Neural progenitor cell (in vitro differentiated cells): ENCODE results near the gene C12orf76.
"Not testable (repeated sequence)": the region's sequence is repeated elsewhere in the genome, so short reads cannot be mapped to it uniquely, and the experiment has no call there.

Source experiments
- EZH2 ChIP-seq: fragments of 200-600 bp; sonication (generic); IDR thresholded peaks from 2 replicates; pipeline ENCODE4 v1.6.1; 2017; ENCODE audit warnings: antibody characterized with exemption, mild to moderate bottlenecking, moderate library complexity
- EZH2phosphoT487 ChIP-seq: fragments of 200-600 bp; sonication (generic); IDR thresholded peaks from 2 replicates; pipeline ENCODE4 v1.6.1; 2017; ENCODE audit warnings: antibody characterized with exemption
- TF ChIP-seq, protein P1 (sequence below): fragments of 200-600 bp; sonication (generic); IDR thresholded peaks from 2 replicates; pipeline ENCODE4 v1.5.1; 2017; ENCODE audit warnings: antibody characterized with exemption, mild to moderate bottlenecking

DNA sequence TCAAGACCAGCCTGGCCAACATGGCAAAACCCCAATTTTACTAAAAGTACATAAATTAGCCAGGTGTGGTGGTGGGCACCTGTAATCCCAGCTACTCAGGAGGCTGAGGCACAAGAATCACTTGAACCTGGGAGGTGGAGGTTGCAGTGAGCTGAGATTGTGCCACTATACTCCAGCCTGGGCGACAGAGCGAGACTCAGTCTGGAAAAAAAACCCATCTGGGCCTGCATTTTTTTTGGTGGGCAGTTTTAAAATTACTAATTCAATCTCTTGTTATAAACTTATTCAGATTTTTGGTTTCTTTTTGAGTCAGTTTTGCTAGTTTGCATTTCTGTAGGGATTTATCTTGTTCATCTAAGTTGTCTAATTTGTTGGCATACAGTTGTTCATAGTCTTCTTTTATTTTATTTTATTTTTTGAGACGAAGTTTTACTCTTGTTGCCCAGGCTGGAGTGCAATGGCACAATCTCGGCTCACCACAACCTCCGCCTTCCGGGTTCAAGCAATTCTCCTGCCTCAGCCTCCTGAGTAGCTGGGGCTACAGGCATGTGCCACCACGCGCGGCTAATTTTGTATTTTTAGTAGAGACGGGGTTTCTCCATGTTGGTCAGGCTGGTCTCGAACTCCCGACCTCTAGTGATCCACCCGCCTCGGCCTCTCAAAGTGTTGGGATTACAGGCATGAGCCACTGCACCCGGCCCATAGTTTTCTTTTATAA lies 39.5 kb downstream of the C12orf76 start:
- TF ChIP-seq, protein P1, sequence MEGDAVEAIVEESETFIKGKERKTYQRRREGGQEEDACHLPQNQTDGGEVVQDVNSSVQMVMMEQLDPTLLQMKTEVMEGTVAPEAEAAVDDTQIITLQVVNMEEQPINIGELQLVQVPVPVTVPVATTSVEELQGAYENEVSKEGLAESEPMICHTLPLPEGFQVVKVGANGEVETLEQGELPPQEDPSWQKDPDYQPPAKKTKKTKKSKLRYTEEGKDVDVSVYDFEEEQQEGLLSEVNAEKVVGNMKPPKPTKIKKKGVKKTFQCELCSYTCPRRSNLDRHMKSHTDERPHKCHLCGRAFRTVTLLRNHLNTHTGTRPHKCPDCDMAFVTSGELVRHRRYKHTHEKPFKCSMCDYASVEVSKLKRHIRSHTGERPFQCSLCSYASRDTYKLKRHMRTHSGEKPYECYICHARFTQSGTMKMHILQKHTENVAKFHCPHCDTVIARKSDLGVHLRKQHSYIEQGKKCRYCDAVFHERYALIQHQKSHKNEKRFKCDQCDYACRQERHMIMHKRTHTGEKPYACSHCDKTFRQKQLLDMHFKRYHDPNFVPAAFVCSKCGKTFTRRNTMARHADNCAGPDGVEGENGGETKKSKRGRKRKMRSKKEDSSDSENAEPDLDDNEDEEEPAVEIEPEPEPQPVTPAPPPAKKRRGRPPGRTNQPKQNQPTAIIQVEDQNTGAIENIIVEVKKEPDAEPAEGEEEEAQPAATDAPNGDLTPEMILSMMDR, result not testable (repeated sequence)
- not testable (repeated sequence) for TF ChIP-seq EZH2, EZH2phosphoT487
